GM21717 (cell line): ENCODE data around the gene TPPP3.
"Not testable (repeated sequence)": the region's sequence is repeated elsewhere in the genome, so short reads cannot be mapped to it uniquely, and the experiment has no call there.

Experiments
- ATAC-seq: cut with Tn5 transposase; IDR thresholded peaks from one replicate; pipeline ENCODE4 v1.9.1; 2021; ENCODE audit warnings: mild to moderate bottlenecking, moderate library complexity; ENCODE audit not compliant: unreplicated experiment

The TPPP3 gene

GRCh38 chr16:67391424-67392300, 1.6 kb downstream of the TPPP3 start:
- no peak for ATAC-seq

DNA sequence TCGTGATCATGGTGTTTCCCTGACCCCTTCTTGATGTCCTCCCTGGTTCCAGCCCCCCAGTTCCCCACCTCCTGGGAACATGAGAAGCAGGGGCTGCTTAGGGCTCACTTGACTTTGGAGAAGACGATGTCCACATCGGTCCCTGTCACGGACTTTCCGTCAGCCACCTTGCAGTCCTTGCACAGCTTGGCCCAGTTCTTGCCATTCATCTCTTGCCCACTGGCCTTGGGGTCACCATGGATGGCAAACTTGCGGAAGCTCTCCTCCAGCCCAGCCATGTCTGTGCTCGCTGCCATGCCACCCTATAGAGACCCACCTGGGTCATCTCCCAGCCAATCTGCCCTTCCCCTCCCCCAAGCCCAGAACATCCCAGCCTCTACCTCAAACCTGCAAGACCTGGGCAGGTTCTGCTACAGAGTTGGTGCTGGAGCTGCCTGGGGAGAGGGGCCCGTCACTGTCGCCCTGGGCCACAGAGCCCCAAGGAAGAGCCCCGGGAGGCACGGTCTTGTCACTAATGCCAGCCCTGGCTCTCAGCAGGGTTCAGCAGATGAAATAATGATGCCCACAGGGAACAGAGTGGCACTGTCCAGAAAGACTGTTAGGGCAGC, 2.4 kb downstream of the TPPP3 start:
- no peak for ATAC-seq

- no peak for ATAC-seq
Observed at GRCh38 chr16:67389911-67390815, 3.1 kb downstream of the TPPP3 start.

GRCh38 chr16:67388591-67388990, 4.7 kb downstream of the TPPP3 start:
- no peak for ATAC-seq

DNA sequence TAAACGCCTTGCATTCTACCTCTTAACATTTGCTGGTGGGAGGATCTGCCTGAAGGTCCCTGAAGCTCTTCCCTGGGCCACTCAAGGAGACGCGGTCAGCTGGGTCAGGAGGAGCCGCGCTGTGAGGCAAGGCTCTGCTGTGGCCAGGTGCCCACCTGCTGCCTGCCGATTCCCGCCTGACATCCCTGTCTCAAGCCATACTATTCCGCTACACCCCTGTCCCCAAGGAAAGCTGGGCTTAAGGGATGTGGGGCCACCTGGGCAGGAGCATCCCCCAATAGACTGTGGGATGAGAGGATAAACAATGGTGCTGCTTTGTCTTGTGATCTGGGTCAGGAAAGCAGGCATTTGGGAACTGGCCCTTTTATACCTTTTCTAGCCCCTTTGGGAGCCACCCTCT, 5.1 kb downstream of the TPPP3 start:
- no peak for ATAC-seq

DNA sequence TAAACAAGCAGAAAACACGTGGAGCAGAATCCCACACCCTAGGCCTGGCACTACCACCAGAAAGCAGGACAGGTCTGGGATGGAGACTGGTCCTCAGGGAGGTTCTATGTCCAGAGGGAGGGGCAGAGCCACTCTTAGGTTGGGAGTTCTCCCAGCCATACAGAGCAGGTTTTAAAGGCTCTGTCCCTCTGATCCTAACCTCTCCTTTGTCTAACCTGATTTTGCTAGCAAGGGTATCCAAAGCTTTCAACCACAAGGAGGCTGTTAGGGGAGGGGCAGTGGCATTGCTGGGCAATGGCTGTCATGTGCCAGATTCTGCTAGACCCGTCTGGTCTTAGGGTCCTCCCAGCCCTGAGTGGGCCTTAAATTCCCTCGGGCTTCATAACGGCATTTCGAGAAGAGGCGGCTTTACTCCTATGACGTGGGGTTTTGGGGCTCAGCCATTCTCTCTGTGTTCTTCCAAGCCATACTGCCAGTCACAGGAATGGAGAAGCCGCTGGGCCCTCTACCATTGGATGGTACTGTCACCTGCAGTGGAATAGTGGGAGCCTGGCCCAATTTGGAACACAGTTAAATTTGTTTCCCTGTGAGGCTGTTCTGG, 5.7 kb downstream of the TPPP3 start:
- no peak for ATAC-seq

DNA sequence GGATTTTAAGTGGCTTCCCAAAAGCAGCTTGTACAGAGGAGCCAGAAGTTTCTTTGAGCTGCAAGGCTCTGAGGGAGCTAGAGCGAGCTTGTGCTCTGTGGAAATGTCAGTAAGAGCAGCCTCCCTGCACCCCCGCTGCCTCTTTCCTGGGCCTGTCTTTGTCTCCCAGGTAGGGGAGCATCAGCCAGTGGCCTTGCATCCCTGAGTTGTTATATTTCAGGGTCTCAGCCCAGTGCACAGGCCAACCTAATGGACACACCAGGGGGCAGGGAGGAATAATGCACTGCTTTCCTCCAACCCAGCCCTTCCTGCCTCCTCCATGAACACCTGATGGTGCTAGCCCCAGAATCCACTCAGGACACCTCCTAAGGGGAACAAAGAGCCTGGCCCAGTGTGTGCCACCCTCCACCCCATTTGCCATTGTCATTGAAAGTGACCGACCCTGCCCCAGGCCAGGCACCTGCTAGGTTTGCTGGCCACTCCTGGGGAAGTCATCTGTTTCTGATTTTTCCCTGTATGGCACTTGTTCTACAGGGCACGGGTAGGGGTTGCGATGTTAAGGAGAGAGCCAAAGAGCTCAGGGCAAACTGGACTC, 6.3 kb downstream of the TPPP3 start:
- ATAC-seq: no peak

GRCh38 chr16:67384778-67385510, 8.4 kb downstream of the TPPP3 start:
- no peak for ATAC-seq

DNA sequence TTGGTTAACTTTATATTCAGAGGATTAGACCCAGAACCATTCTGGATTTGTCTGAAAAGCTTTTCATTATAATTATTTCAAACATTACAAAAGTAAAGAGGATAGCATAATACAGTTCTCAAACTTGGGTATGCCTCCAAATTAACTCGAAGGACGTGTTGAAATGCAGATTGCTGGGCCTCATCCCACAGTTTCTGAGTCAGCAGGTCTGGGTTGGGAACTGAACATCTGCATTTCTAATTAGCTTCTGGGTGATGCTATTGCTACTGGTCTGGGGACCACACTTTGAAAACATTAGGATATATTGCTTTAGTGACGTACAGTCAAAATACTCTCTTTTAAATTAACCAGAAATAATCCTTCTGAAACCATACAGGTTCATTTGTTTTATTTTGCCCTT, 10.0 kb downstream of the TPPP3 start:
- ATAC-seq: no peak

GRCh38 chr16:67378642-67379041, 14.7 kb downstream of the TPPP3 start:
- no peak for ATAC-seq

GRCh38 chr16:67376012-67376411, 17.3 kb downstream of the TPPP3 start:
- not testable (repeated sequence) for ATAC-seq

- ATAC-seq: no peak
Observed at GRCh38 chr16:67372664-67373063, 20.6 kb downstream of the TPPP3 start.

GRCh38 chr16:67370661-67371060, 22.6 kb downstream of the TPPP3 start:
- no peak for ATAC-seq

- ATAC-seq: no peak
Observed at GRCh38 chr16:67364600-67365235, 28.6 kb downstream of the TPPP3 start.

DNA sequence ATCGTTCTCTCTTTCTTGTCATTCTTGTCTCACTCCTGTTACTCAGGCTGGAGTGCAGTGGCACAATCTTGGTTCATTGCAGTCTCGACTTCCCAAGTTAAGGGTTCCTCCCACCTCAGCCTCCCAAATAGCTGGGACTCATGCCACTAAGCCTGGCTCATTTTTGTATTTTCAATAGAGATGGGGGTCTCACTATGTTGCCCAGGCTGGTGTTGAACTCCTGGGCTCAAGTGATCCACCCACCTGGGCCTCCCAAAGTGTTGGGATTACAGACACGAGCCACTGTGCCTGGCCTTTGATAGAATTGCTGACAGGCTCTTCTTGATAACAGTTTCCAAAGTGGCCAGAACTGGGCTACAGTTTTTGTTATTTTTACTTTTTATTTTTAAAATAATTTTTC, 32.3 kb downstream of the TPPP3 start:
- ATAC-seq: no peak

DNA sequence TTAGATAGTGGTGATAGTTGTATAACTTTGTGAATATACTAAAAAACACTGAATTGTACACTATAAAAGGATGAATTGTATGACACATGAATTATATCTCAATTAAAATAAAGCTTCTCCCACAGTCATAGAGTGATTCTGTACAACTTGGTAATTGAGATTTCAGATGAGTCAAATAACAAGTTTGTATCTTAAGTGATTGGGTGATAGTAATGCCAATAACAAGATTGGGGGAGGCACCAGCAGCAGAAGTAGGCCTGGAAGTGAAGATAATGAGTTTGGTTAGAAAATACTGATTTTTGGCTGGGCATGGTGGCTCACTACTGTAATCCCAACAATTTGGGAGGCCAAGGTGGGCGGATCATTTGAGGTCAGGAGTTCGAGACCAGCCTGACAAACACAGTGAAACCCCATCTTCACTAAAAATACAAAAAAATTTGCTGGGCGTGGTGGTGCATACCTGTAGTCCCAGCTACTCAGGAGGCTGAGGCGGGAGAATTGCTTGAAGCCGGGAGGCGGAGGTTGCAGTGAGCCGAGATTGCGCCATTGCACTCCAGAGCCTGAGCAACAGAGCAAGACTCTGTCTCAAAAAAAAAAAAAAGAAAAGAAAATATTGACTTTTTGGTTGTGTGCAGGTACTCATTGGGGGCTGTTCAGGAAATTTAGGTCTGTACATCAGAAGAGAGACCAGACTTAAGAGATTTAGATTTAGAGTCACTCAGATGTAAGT, 33.6 kb downstream of the TPPP3 start:
- not testable (repeated sequence) for ATAC-seq

- no peak for ATAC-seq
Observed at GRCh38 chr16:67357561-67357960, 35.7 kb downstream of the TPPP3 start.

DNA sequence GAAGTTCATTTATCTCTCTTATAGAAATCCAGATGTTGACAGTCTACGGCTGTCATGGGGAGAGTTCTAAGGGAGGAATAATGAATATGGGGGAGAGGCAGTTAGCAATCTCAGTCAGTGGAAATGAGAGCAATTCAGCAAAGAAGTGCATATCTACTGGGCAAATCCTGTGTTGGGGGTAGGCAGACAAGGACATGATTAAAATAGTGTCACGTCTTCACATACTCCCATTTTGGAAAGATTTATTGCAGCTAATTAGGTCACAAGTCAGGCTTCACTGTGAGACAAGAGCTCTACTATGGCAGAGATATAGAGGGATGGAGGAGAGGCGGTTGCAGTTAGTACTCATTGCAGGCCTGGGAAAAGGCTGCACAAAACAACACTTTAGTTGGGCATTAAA, 36.9 kb downstream of the TPPP3 start:
- ATAC-seq: no peak

- not testable (repeated sequence) for ATAC-seq
Observed at GRCh38 chr16:67352463-67352862, 40.8 kb downstream of the TPPP3 start.
